ENCODE data around the gene MILR1. TPM values are rescaled to one million over a fixed set of nuclear protein-coding genes. Genes with fewer than 3 reads are reported as not detected.

MILR1 gene
- polyA plus RNA-seq, 1 experiment = 0.75 TPM

- TF ChIP-seq CTCF (IDR thresholded peaks at IDR 0.05; ENCODE audit: insufficient read depth, low read depth, low read length) = no peak
- POLR2A ChIA-PET = no interaction called here
- CTCF ChIA-PET = interaction anchor here (0.6 to 1.8 kb wide), 7 partner anchors 10 to 701 kb away, joined by 3 to 5 read pairs (median 4); no protein-coding TSS in a partner anchor
- DNase-seq (ENCODE audit: low read depth) = no peak
- Histone ChIP-seq H3K36me3 (ENCODE audit: control insufficient read depth, insufficient read depth, low read length) (no peaks in the 10 kb centered on the region), H3K27me3 (ENCODE audit: control insufficient read depth, insufficient read depth, low read length) (no peaks in the 10 kb centered on the region), H3K4me3 (ENCODE audit: low read depth, low read length) (no peak overlapping the region)
Measured at GRCh38 chr17:64477849-64478248, 28.9 kb downstream of the MILR1 start.

DNA sequence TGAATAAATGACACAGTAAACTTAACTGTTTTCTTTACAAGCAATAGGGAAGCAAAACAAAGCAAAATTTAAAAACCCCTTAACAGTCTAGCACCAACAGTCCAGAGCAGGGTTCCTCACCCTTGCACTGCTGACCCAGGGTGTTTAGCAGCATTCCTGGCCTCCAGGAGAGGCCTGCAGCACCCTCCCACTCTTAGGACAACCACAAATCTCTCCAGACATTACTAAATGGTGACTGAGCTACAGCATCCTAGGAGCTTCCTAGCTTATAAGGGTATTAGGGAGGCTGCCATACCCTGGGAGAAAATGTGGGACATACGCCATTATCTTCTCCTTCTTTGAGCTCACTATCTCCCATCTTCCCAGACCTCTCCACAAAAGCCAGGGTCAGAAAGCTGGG lies 32.0 kb downstream of the MILR1 start:
- Histone ChIP-seq H3K27me3 (ENCODE audit: control insufficient read depth, insufficient read depth, low read length) (no peaks in the 10 kb centered on the region), H3K36me3 (ENCODE audit: control insufficient read depth, insufficient read depth, low read length) (0 out of 2 replicates have a peak, but pooled peaks cover 1% of the 10 kb centered on the region), H3K4me3 (ENCODE audit: low read depth, low read length) (no peak overlapping the region)
- no peak for DNase-seq (ENCODE audit: low read depth)
- ChIA-PET CTCF (interaction anchor here (0.6 to 4.7 kb wide), 5 partner anchors 10 to 167 kb away, joined by 3 to 19 read pairs (median 3); no protein-coding TSS in a partner anchor), POLR2A (no interaction called here)
- TF ChIP-seq CTCF (IDR thresholded peaks at IDR 0.05; ENCODE audit: insufficient read depth, low read depth, low read length) = no peak

DNA sequence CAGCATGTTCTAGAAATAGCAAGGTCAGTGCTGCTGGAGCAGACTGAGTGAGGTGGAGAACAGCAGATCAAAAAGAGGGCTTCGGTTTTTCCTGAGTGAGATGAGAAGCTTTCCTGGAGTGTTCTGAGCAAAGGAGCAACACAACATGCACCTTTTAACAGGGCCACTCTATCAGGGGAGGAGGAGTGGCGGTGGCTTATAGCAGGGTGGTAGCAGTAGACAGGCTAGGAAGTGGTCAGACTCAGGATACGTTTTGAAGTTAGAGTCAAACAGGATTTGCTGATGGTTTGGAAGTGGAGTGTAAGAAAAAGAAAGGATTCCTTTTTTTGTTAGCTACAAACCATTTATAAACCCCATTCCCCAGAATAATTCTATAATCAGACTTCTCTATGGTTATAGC lies 35.5 kb downstream of the MILR1 start:
- Histone ChIP-seq H3K36me3 (ENCODE audit: control insufficient read depth, insufficient read depth, low read length) (0 out of 2 replicates have a peak, but pooled peaks cover 1% of the 10 kb centered on the region), H3K27me3 (ENCODE audit: control insufficient read depth, insufficient read depth, low read length) (no peaks in the 10 kb centered on the region), H3K4me3 (ENCODE audit: low read depth, low read length) (no peak overlapping the region)
- TF ChIP-seq CTCF (IDR thresholded peaks at IDR 0.05; ENCODE audit: insufficient read depth, low read depth, low read length) = no peak
- DNase-seq (ENCODE audit: low read depth) = no peak
- POLR2A ChIA-PET = no interaction called here
- CTCF ChIA-PET = interaction anchor here (1.1 to 4.4 kb wide), 2 partner anchors 9 to 64 kb away, joined by 5 to 30 read pairs; no protein-coding TSS in a partner anchor

- CTCF ChIA-PET = interaction anchor here (11.2 kb wide), 1 partner anchor 64 kb away, joined by 220 read pairs; no protein-coding TSS in a partner anchor
- no peak for DNase-seq (ENCODE audit: low read depth)
- Histone ChIP-seq H3K36me3 (ENCODE audit: control insufficient read depth, insufficient read depth, low read length) (no peaks in the 10 kb centered on the region; the same call in 1 of the 2 replicates), H3K4me3 (ENCODE audit: low read depth, low read length) (no peak overlapping the region), H3K27me3 (ENCODE audit: control insufficient read depth, insufficient read depth, low read length) (no peaks in the 10 kb centered on the region)
- POLR2A ChIA-PET = no interaction called here
- no peak for TF ChIP-seq CTCF (IDR thresholded peaks at IDR 0.05; ENCODE audit: insufficient read depth, low read depth, low read length)
Measured at GRCh38 chr17:64488301-64488700, 39.4 kb downstream of the MILR1 start.

DNA sequence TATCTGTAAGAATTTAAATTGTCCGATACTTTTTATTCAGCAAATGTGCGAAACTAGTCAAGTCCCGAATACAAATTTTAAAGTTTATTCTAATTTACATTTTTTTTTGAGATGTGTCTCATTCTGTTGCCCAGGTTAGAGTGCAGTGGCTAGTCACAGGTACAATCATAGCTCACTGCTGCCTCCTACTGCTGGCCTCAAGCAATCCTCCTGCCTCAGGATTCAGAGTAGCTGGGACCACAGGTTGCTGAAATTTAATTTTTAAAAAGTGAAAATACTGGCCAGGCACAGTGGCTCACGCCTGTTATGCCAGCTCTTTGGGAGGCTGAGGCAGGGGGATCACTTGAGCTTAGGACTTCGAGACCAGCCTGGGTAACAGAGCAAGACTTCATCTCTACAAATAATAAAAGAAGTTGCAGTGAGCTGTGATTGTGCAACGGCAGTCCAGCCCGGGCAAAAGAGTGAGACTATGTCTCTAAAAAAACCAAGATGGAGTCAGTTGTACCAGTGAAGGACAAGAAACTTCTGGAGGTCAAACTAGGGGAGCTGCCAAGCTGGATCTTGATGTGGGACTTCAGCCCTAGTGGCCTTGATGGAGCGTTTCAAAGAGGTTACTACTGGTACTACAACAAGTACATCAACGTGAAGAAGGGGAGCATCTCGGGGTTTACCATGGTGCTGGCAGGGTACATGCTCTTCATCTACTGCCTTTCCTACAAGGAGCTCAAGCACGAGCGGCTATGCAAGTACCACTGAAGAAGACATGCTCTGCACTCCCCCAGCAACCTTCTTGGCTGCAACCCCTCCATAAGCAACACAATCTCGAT lies 42.3 kb downstream of the MILR1 start:
- TF ChIP-seq CTCF (IDR thresholded peaks at IDR 0.05; ENCODE audit: insufficient read depth, low read depth, low read length) = peak; percentile 76
- ChIA-PET CTCF (interaction anchor here (0.5 to 11.2 kb wide), 18 partner anchors 10 to 188 kb away, joined by 3 to 220 read pairs (median 5); partner anchors contain the start of genes CEP95 and DDX5), POLR2A (interaction anchor here (0.9 kb wide), 1 partner anchor 15 kb away, joined by 3 read pairs; the partner anchor contains the start of gene CEP95)
- no peak overlapping the region for H3K4me3 ChIP-seq (ENCODE audit: low read depth, low read length)
- no peak for DNase-seq (ENCODE audit: low read depth)
- H3K27me3 ChIP-seq (ENCODE audit: control insufficient read depth, insufficient read depth, low read length) = no peaks in the 10 kb centered on the region
- no peaks in the 10 kb centered on the region; the same call in 1 of the 2 replicates for H3K36me3 ChIP-seq (ENCODE audit: control insufficient read depth, insufficient read depth, low read length)
